ENCODE measurements around the gene CD86.

Gene CD86

GRCh38 chr3:122011396-122011795 is 43.8 kb upstream of the CD86 start:
- TF ChIP-seq TAF1 (IDR thresholded peaks at IDR 0.05; ENCODE audit: borderline replicate concordance, insufficient read depth, low read length) (no peak), REST (IDR thresholded peaks at IDR 0.05; ENCODE audit: insufficient read depth in 1 of 2, low read depth in 2 of 2, low read length in 2 of 2) (no peak), FOXP2 (optimal IDR thresholded peaks at IDR 0.05; ENCODE audit: borderline replicate concordance, extremely low read depth, extremely low read length, insufficient read depth) (no peak), SIN3A (IDR thresholded peaks at IDR 0.05; ENCODE audit: borderline replicate concordance, insufficient read depth, low read length) (no peak), POLR2AphosphoS5 (IDR thresholded peaks at IDR 0.05; ENCODE audit: low read depth, low read length) (no peak)

DNA sequence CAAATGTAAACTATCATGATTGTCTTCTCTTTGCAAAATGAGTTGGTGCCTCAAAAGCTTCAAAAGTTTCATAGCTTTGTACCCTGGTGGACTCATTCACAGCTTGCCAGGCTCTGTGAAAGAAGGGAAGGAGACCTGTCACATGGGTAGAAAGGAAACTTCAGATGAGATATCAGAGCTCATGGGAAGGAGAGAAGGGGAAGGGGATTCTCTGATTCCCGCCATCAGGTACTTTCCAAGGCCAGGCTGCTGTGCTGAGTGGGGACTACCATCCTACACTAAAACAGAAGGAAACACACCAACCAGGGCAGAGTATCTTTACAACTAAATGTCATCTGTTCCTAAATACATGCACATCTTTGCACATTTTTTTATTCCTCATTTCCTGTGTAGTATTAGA is 42.3 kb upstream of the CD86 start:
- no peak for TF ChIP-seq SIN3A (IDR thresholded peaks at IDR 0.05; ENCODE audit: borderline replicate concordance, insufficient read depth, low read length)
- TF ChIP-seq TAF1 (IDR thresholded peaks at IDR 0.05; ENCODE audit: borderline replicate concordance, insufficient read depth, low read length): no peak
- TF ChIP-seq POLR2AphosphoS5 (IDR thresholded peaks at IDR 0.05; ENCODE audit: low read depth, low read length): no peak
- no peak for TF ChIP-seq REST (IDR thresholded peaks at IDR 0.05; ENCODE audit: insufficient read depth in 1 of 2, low read depth in 2 of 2, low read length in 2 of 2)

- TF ChIP-seq REST (IDR thresholded peaks at IDR 0.05; ENCODE audit: insufficient read depth in 1 of 2, low read depth in 2 of 2, low read length in 2 of 2) (no peak), TAF1 (IDR thresholded peaks at IDR 0.05; ENCODE audit: borderline replicate concordance, insufficient read depth, low read length) (no peak), POLR2AphosphoS5 (IDR thresholded peaks at IDR 0.05; ENCODE audit: low read depth, low read length) (no peak), FOXP2 (optimal IDR thresholded peaks at IDR 0.05; ENCODE audit: borderline replicate concordance, extremely low read depth, extremely low read length, insufficient read depth) (no peak), SIN3A (IDR thresholded peaks at IDR 0.05; ENCODE audit: borderline replicate concordance, insufficient read depth, low read length) (no peak)
Measured at GRCh38 chr3:122013448-122013925, 41.7 kb upstream of the CD86 start.

GRCh38 chr3:122014741-122015140 is 40.4 kb upstream of the CD86 start:
- TF ChIP-seq REST (IDR thresholded peaks at IDR 0.05; ENCODE audit: insufficient read depth in 1 of 2, low read depth in 2 of 2, low read length in 2 of 2): no peak
- no peak for TF ChIP-seq POLR2AphosphoS5 (IDR thresholded peaks at IDR 0.05; ENCODE audit: low read depth, low read length)
- no peak for TF ChIP-seq SIN3A (IDR thresholded peaks at IDR 0.05; ENCODE audit: borderline replicate concordance, insufficient read depth, low read length)
- TF ChIP-seq FOXP2 (optimal IDR thresholded peaks at IDR 0.05; ENCODE audit: borderline replicate concordance, extremely low read depth, extremely low read length, insufficient read depth): no peak
- no peak for TF ChIP-seq TAF1 (IDR thresholded peaks at IDR 0.05; ENCODE audit: borderline replicate concordance, insufficient read depth, low read length)

DNA sequence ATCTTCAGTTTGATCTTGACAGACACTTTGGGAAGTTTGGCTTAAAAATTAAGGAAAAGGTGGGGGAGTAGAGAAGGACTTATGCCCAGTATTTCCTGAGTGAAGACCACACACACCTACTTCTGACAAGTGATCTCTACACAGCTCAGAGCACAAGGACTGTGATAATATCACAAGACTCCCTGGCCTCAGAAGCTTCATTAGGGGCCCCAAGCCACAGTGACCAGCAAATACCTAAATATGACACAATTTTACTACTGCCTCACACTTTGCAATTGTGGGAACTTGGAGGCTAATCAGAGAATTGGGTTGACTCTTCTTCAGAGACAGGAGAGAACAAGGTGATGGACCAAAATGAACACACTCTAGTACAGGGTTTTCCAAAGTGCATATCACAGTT is 35.7 kb upstream of the CD86 start:
- TF ChIP-seq POLR2AphosphoS5 (IDR thresholded peaks at IDR 0.05; ENCODE audit: low read depth, low read length): no peak
- TF ChIP-seq REST (IDR thresholded peaks at IDR 0.05; ENCODE audit: insufficient read depth in 1 of 2, low read depth in 2 of 2, low read length in 2 of 2): no peak
- TF ChIP-seq SIN3A (IDR thresholded peaks at IDR 0.05; ENCODE audit: borderline replicate concordance, insufficient read depth, low read length): no peak
- no peak for TF ChIP-seq TAF1 (IDR thresholded peaks at IDR 0.05; ENCODE audit: borderline replicate concordance, insufficient read depth, low read length)
- no peak for TF ChIP-seq FOXP2 (optimal IDR thresholded peaks at IDR 0.05; ENCODE audit: borderline replicate concordance, extremely low read depth, extremely low read length, insufficient read depth)
